Measurements from ENCODE around the gene TYK2.
A peak's percentile ranks its signal among the peaks of the same experiment; 100 is the strongest.

Gene TYK2

DNA sequence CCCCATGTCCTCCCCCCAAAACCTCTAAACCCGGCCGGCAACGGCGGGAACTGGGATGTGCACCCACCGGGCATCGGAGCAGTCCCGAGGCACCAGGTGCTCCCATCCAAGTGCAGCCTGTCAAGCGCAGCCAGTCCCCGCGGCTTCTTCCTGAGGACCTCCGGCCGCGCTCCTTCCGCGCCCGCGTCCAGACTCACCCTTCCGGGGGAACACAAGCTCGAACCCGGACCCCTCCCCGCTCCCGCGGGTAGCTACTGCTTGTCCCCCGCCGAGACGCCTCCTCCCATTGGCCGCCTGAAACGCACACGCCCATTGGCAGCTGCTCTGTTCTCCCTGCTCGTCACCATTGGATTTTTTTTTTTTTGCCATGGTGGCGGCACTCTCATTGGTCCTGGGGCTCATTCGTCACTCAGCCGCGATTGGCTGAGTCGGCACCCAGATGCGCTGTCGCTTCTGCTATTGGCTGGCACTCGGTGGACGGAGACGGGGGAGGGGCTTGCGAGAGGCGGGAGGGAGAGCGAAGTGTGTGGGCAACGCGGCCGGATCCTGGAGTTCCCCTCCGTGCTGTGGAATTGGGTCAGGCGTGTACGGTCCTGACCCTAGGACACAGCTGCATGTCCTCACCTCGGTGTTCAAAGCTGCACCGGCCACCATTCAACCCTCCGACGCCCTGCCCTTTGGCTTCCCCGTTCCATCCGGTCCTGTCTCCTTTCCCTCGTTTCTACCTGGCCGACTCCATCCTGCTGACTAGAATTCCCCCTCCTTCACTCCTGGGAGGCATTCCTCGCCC, at the start of gene TYK2:
TSS of gene TYK2 (minus strand) at position 260 of the 790 bp plus-strand sequence. CDS start 2,166 bp downstream, outside the sequence.
- Mint-ChIP-seq H3K4me3 (peak within 1 kb of the TSS; percentile 89), H3K27ac (peak within 1 kb of the TSS; percentile 95), H3K27me3 (ENCODE audit: low read depth) (no peaks in the 10 kb centered on the region), H3K36me3 (ENCODE audit: low read depth) (peaks cover 21% of the 10 kb centered on the region), H3K9me3 (no peaks in the 10 kb centered on the region), H3K4me1 (ENCODE audit: low read depth) (peaks cover 18% of the 10 kb centered on the region)

DNA sequence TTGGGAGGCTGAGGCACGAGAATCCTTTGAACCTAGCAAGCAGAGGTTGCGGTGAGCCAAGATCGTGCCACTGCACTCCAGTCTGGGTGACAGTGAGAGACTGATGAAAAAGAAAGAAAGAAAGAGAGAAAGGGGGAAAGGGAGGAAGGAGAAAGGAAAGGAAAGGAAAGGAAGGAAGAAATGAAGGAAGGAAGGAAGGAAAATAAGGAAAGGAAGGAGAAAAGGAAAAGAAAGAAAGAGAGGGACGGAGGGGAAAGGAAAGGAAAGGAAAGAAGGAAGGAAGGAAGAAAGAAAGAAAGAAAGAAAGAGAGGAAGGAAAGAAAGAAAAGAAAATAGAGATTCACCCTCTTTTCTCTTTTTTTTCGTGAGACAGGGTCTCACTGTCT, 48.6 kb upstream of the TYK2 start:
- no peak overlapping the region for H3K4me3 Mint-ChIP-seq
- H3K36me3 Mint-ChIP-seq (ENCODE audit: low read depth): peaks cover 29% of the 10 kb centered on the region
- H3K9me3 Mint-ChIP-seq: no peaks in the 10 kb centered on the region
- H3K4me1 Mint-ChIP-seq (ENCODE audit: low read depth): peaks cover 64% of the 10 kb centered on the region
- H3K27ac Mint-ChIP-seq: peak overlapping the region; percentile 85
- H3K27me3 Mint-ChIP-seq (ENCODE audit: low read depth): peaks cover 31% of the 10 kb centered on the region

DNA sequence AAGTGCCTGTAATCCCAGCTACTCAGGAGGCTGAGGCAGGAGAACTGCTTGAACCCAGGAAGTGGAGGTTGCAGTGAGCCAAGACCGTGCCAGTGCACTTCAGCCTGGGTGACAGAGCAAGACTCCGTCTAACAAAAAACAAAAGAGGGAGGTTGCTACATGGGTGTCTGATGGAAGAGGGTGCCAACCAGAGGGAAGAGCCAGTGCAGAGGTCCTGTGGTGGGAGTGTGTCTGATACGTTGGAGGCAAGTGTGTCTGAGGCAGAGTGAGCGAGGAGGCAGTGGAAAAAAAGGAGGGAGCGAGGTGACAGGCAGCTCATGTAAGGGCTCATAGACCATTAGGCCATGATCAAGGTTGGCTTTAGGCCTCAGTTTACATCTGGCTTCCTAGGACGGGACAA, 46.8 kb upstream of the TYK2 start:
- Mint-ChIP-seq H3K27ac (peak overlapping the region; percentile 85), H3K4me3 (peak overlapping the region; percentile 10)

DNA sequence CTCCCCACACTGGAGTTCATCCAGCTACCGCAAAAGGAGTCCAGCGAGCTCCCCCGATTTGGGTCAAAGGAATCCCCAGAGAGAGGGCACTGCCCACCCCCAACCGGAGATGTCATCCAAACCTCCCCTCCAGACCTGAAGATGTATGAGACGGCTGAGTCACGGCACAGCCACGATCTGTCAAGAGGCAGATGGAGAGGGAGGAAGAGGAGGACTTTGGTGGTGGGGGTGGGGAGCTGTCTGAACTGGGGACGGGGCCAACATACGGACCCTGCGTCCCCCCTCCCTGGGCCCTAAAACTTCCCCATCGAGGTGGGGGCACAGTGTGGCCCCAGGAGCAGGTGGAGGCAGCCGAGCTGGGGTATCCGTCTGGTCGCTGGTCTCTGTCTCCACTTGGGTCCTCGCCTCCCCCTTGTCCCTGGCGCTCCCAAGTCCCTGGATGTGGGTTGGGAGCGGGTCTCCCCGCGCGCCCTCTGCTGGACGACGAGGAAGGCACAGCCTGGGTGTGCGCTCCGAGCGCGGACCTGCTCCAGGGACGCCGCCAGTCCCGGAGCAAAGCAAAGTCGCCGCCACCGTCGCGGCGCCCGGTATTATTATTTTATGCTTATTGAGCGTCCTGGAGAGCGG, 43.8 kb upstream of the TYK2 start:
- Mint-ChIP-seq H3K4me1 (ENCODE audit: low read depth) (peaks cover 60% of the 10 kb centered on the region), H3K27ac (peak overlapping the region; percentile 75), H3K36me3 (ENCODE audit: low read depth) (peaks cover 15% of the 10 kb centered on the region), H3K4me3 (peak overlapping the region; percentile 86), H3K9me3 (no peaks in the 10 kb centered on the region), H3K27me3 (ENCODE audit: low read depth) (peaks cover 16% of the 10 kb centered on the region)

More for the DNA sequence above, 46.8 kb upstream of the TYK2 start:
- H3K27me3 Mint-ChIP-seq (ENCODE audit: low read depth): peaks cover 31% of the 10 kb centered on the region
- H3K36me3 Mint-ChIP-seq (ENCODE audit: low read depth): peaks cover 27% of the 10 kb centered on the region
- peaks cover 65% of the 10 kb centered on the region for H3K4me1 Mint-ChIP-seq (ENCODE audit: low read depth)
- no peaks in the 10 kb centered on the region for H3K9me3 Mint-ChIP-seq

DNA sequence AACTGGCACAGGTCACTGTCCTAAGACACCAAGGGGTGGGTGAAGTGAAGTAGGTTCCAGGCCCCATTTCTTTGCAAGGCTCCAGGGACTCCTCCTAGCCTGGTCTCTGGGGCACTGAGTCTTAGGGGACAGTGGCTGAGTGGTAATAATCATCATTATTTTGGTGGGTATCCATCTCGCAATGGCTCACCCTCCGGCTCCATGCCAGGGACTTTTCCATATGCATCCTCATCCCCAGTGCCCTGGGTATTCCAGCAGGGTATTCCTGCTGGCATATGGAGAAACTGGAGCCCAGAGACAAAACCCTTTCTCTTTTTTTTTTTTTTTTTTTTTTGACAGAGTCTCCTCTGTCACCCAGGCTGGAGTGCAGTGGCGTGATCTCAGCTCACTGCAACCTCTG, 42.5 kb upstream of the TYK2 start:
- H3K27ac Mint-ChIP-seq: peak overlapping the region; percentile 84
- peak overlapping the region; percentile 89 for H3K4me3 Mint-ChIP-seq
- no peaks in the 10 kb centered on the region for H3K9me3 Mint-ChIP-seq
- peaks cover 57% of the 10 kb centered on the region for H3K4me1 Mint-ChIP-seq (ENCODE audit: low read depth)
- peaks cover 16% of the 10 kb centered on the region for H3K27me3 Mint-ChIP-seq (ENCODE audit: low read depth)
- H3K36me3 Mint-ChIP-seq (ENCODE audit: low read depth): peaks cover 16% of the 10 kb centered on the region

DNA sequence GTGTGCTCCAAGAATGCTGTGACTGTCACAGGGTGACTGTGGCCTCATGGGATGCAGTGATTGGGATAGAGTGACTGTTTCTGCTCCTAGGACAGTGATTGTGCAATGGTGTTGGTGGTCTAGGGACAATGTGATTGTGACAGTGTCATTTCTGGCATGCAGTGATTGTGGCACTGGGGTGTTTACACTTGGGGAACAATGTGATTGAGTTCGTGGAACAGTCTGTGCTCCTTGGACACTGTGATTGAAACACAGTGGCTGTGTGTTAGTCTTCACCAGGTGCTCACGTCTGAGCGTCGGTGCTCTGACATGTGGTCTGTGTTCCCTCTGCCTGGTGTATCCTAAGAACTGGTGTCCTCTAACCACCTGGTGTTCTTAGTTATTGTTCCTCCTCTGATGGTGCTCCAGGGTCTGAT, 41.7 kb upstream of the TYK2 start:
- H3K9me3 Mint-ChIP-seq: no peaks in the 10 kb centered on the region
- H3K4me3 Mint-ChIP-seq: peak overlapping the region; percentile 89
- peak overlapping the region; percentile 84 for H3K27ac Mint-ChIP-seq
- peaks cover 16% of the 10 kb centered on the region for H3K36me3 Mint-ChIP-seq (ENCODE audit: low read depth)
- H3K27me3 Mint-ChIP-seq (ENCODE audit: low read depth): peaks cover 20% of the 10 kb centered on the region
- peaks cover 50% of the 10 kb centered on the region for H3K4me1 Mint-ChIP-seq (ENCODE audit: low read depth)

DNA sequence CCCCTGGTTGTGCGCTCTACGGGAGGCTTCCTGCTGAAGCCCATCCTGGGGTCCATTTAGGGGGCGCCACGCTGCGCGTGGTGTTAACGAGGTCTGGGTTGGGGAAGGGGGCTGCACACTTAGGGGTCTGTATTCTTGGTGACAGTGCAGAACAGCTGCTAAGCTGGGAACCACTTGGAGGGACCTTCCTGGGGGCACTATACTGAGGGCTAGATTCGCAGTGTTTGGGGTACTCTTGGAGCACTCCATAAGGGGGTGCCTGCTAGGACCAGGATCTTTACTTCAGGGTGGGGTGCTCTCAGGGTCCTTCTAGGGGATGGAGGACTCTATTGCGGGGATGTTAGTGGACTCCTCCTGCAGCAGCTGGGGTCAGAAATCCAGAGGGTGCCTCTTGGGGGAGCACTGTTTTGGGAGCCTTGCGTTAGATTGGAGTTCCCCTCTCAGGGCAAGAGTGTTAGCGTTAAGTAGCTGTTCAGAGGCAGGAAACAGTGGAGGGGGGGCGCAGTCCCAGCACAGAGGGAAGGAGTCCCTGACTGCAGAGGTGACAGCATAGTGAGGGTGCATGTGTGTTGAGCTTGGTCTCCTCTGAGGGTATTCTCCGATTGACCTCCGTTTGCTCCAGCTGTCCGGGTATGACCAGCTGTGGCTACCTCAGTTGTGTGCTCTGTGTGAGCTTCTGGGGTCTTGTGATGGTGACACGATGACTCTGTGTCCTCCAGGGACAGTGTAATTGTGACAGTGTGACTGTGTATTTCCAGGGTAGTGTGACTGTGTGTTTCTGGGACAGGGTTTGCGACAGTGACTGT, 41.1 kb upstream of the TYK2 start:
- peaks cover 25% of the 10 kb centered on the region for H3K27me3 Mint-ChIP-seq (ENCODE audit: low read depth)

DNA sequence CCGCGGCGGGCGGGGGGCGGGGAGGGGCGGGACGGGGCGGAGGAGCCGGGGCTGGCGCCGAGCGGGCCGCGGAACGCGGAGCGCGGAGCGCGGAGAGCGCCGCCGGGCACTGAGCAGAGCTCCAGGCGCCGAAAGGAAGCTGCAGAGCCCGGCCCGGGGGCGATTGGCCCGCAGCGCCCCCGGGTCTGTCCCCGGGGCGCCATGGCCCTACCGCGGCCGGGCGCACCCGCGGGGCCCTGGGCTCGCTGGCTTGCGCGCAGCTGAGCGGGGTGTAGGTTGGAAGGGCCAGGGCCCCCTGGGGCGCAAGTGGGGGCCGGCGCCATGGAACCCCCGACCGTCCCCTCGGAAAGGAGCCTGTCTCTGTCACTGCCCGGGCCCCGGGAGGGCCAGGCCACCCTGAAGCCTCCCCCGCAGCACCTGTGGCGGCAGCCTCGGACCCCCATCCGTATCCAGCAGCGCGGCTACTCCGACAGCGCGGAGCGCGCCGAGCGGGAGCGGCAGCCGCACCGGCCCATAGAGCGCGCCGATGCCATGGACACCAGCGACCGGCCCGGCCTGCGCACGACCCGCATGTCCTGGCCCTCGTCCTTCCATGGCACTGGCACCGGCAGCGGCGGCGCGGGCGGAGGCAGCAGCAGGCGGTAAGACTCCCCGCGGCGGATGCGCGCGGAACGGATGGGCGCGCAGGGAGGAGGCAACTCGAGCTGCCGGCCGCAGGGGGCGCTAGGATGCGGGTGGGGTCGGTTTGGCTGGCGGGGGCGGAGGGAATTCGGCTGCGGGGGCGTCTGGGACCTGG, 40.3 kb upstream of the TYK2 start, which contains the start of gene PDE4A:
TSS of gene PDE4A (plus strand) at position 95 of the 796 bp plus-strand sequence. CDS start at position 322, 227 bp downstream.
- Mint-ChIP-seq H3K27ac (peak within 1 kb of the TSS; percentile 86), H3K9me3 (no peaks in the 10 kb centered on the region), H3K27me3 (ENCODE audit: low read depth) (peaks cover 25% of the 10 kb centered on the region), H3K4me3 (peak within 1 kb of the TSS; percentile 89), H3K4me1 (ENCODE audit: low read depth) (peaks cover 52% of the 10 kb centered on the region), H3K36me3 (ENCODE audit: low read depth) (peaks cover 18% of the 10 kb centered on the region)

More for the DNA sequence above, 41.1 kb upstream of the TYK2 start:
- H3K9me3 Mint-ChIP-seq: no peaks in the 10 kb centered on the region
- H3K27ac Mint-ChIP-seq: peak overlapping the region; percentile 84
- peak overlapping the region; percentile 89 for H3K4me3 Mint-ChIP-seq
- peaks cover 51% of the 10 kb centered on the region for H3K4me1 Mint-ChIP-seq (ENCODE audit: low read depth)
- H3K36me3 Mint-ChIP-seq (ENCODE audit: low read depth): peaks cover 18% of the 10 kb centered on the region

DNA sequence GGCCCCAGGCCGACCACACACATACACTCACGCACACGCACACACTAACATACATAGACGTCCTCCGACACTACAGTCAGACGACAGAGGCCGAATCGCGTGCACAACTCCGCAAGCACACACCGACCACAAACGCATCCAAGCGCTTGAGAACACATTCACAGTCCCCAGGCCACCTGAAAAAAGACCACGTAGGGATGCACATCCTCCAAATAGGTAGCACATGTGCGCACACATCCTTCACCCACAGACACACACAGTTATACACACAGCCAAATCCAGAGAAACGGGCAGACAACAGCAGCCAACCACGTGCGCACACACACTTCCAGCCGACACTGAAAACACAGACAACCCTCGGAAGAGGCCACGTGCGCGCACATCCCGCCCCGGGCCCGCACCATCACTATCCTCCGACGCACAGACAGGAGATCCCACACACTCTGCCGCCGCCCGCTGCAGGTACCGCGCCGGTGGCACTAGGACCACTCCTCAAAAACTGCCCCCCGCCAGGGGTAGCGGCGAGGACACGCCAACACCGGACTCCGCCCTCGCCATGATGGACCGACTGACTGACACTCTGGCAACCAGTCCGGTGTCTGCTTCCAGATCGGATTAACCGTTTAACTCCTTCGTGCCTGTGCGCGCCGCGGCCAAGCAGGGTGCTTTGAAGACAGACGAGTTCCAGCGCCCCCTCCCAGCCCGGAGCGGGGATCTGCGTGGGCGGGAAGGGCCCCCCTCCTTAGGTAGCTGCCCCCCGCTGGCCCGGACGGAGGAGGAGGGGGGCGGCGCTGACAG, 39.5 kb upstream of the TYK2 start:
- Mint-ChIP-seq H3K4me3 (peak overlapping the region; percentile 84), H3K27ac (peak overlapping the region; percentile 86), H3K4me1 (ENCODE audit: low read depth) (peaks cover 49% of the 10 kb centered on the region), H3K27me3 (ENCODE audit: low read depth) (peaks cover 25% of the 10 kb centered on the region), H3K36me3 (ENCODE audit: low read depth) (peaks cover 15% of the 10 kb centered on the region), H3K9me3 (no peaks in the 10 kb centered on the region)

DNA sequence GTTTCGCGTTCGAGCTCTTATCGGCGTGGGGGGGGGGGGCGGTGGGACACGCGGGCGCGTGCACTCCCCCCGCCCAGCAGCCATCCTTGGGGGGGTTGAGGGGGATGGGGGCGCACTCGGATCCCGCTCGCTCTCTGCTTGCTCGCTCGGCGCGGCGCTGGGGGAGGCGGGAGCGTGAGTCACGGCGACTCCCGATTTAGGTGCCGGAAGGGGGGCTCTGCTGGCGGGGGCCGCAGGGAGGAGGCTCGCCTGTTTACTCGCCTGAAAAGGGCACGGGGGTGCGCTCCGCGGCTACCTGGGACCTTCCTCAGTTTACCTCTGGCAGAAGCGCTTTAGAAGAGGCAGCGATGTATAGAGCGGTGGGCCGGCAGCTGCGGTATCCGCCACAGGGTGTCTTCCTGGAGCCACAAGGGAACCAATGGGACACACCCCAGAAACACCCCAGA, 38.9 kb upstream of the TYK2 start:
- Mint-ChIP-seq H3K36me3 (ENCODE audit: low read depth) (peaks cover 15% of the 10 kb centered on the region), H3K27me3 (ENCODE audit: low read depth) (peaks cover 25% of the 10 kb centered on the region), H3K4me1 (ENCODE audit: low read depth) (peaks cover 50% of the 10 kb centered on the region), H3K9me3 (no peaks in the 10 kb centered on the region), H3K27ac (peak overlapping the region; percentile 86), H3K4me3 (peak overlapping the region; percentile 84)

DNA sequence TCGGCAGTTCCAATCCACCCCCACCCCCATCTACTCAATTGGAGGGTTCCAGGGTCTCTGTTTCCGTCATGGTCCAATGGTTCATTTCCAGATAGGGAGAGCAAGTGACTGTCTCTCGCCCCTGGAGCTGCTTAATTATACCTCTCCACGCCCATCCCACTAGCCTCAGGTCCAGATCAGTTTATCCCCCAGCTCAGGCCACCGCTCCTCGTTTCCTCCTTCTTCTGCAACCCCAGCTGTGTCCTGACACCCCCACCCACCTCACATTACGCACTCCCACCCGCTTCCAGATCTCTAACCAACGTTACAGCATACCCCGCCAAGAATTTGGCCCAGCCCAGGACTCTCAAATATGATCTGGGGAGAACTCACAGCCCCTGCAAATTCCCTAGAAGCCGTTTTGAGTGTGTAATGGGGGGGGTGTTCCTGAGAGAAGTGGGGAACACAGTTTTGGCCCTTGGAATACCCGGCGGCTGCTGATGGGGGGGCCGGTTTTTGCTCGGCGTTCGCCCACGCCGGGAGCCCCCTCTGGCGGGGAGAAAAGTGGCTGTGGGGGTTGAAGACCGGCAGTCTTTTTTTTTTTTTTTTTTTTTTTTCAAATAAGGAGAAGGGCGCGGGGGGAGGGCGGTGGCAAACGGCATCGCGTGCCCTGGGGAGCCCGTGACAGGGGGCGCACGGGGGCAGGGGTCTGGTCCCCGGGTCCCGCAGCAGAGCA, 38.3 kb upstream of the TYK2 start:
- peak overlapping the region; percentile 66 for H3K27ac Mint-ChIP-seq
- no peaks in the 10 kb centered on the region for H3K9me3 Mint-ChIP-seq
- H3K4me3 Mint-ChIP-seq: peak overlapping the region; percentile 72
- peaks cover 49% of the 10 kb centered on the region for H3K4me1 Mint-ChIP-seq (ENCODE audit: low read depth)
- peaks cover 25% of the 10 kb centered on the region for H3K27me3 Mint-ChIP-seq (ENCODE audit: low read depth)
- peaks cover 15% of the 10 kb centered on the region for H3K36me3 Mint-ChIP-seq (ENCODE audit: low read depth)

DNA sequence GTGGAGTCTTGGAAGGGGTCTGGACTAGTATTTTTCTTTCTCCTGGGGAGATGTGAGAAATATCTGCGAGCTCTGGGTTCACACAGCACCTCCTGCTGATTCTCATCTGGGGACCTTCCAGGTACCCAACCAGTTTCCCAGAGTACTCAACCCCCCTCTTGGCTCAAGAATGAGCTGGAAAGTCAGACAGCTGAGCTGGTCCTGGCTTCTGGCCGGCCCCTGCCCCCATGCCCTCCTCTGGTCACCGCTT, 37.8 kb upstream of the TYK2 start:
- H3K36me3 Mint-ChIP-seq (ENCODE audit: low read depth): peaks cover 12% of the 10 kb centered on the region
- H3K4me3 Mint-ChIP-seq: peak overlapping the region; percentile 72
- H3K27me3 Mint-ChIP-seq (ENCODE audit: low read depth): peaks cover 25% of the 10 kb centered on the region
- H3K27ac Mint-ChIP-seq: peak overlapping the region; percentile 66
- H3K4me1 Mint-ChIP-seq (ENCODE audit: low read depth): peaks cover 47% of the 10 kb centered on the region
- no peaks in the 10 kb centered on the region for H3K9me3 Mint-ChIP-seq
